HG03571 (cell line): ENCODE results near the gene ASTN1.

Source experiments
- ATAC-seq: cut with Tn5 transposase; IDR thresholded peaks from one replicate; pipeline ENCODE4 v1.9.1; 2021; ENCODE audit not compliant: unreplicated experiment

Gene ASTN1

DNA sequence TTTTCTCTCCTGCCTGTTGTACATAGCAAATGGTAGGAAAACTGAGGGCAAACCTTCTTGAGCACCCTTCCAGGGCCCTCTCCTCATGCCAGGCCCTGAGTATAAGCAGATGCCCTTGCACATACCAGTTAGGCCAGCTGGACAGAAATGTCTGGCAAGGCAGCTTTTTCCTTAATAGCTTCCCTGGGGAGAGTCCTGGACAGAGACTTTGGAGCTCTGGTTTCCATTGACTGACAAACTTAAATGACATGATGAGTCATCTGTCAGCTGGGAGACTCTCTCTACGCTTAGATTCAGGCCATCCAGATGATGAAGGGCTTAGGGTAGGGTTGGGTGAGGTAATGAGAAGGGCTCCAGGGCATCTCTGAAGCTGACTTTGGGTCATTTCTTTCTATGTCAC lies 317.5 kb downstream of the ASTN1 start:
- ATAC-seq: no peak

DNA sequence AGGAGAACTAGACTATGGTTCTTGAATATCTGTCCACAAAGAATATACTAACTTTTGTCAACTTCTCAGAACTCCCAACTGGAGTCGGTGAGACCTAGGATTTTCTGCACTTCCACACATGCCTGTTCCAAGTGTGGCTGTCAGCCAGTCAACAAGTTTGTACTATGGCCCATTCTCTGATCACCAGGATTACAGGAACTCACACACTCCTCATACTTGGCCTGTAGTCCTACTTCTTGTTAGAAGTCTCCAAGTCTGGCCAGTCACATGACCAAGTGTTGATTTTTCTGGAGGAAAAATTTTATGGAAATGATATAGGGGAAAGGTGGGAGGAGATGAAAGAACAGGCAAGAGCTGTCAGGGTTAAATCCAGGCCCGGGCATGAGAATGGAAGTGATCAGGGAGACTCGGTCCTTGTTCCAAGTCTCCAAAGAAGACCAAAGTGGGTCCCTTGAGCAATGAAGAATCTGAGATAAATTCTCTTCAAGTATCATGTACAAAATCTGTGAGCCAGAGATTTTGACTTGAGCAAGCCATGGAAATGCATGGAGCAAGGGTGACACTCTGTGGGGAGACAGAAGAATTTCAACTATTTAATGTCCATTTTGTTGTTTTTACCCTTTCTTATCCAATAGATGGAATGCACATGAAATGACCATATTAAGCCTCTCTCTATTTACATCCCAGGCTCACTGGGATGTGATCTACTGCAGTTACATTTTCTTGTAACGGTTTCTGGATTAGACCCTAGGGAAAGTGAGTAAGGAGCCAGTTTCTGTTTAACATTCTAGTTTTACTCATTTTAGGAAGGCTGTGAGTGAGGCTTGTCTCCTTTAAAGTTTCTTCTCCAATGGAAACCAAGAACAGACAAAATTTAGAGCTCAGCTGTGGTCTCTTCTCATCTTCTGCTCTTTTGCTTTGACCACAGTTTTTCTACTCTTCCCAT lies 320.9 kb downstream of the ASTN1 start:
- ATAC-seq: no peak

DNA sequence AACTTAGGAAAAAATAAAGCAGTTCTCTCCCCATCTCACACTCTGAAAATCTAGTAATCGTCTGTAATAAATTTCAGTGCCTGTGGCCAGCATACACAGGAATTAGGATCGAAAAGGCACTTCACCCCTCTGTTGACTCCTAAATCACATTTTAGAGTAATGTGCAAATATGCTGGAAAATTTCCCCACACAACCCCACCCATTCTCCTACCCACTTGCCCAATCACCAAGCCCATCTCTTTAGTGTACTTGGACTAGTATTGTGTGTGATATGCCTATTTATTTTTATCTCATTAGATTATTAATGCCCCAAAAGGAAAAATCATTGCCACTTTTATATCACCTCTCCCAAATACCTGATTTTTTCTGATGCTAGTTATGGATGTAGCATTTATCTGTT lies 323.3 kb downstream of the ASTN1 start:
- ATAC-seq: no peak

DNA sequence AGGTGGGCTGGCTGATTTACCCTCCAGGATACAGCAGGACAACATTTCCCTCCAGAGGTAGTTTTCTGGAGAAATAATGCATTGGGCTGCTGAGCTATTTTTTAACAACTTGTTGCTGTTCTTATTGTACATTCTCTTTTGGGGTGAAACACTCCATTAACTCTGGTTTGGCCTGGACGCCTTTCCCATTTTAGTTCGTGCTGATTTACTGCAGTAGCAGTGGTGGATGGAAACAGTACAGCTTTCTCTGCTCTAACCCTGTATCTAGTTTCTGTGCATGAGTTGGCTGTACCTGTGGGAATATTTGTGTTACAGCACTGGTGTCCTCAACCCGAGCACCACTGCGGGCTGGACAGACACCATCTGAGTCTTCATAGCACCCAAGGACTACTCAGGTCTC lies 325.3 kb downstream of the ASTN1 start:
- no peak for ATAC-seq

DNA sequence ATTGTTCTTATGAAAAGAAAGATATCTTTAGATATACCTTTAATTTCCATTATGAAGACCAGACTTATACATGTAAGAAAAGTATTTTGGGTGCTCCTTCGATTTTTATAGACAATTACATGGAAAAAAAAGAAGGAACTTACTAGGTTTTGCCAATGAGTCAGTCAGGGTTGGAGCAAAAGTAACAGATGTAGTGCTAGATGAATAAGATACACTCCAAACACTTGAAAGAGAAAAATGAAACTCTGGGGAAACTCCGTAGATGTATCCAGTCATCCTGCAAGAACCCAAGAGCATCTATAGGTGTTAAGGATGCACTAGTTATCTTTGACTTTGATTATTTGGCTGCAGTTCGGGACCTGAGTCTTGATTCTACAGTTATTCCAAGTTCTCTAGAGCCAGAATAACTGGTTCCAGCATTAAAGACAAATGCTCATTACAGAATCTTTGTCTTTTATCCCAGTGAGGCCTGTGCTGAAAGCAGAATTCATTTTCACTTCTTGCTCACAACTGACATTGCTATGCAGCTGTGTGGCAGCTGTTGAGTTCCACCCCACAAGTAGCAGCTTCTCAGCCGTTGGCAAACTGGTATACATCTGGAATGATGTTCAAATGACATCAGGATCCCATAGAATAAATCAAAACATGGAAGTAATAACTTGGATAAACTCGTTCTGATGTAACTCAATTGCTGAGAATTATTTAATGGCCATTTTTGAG lies 326.1 kb downstream of the ASTN1 start:
- ATAC-seq: no peak

DNA sequence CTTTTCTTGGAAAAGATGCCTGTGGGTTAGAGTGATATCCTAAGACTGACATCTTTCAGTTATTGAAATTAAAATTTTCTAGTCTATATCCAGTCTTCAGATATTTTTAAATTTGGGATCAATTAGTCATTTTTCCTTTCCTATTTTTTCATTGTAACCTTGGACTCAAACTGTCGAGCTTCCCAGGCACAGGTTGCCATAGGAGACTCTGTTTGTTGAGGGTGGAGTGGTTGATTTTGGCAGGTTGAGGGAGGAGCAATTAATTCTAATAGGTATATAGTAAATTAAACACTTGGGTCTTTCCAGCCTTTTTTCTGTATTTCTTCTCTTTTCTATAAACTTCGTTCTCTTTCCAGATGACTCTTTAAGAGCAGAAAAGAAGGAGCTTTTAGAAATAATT lies 326.8 kb downstream of the ASTN1 start:
- no peak for ATAC-seq

DNA sequence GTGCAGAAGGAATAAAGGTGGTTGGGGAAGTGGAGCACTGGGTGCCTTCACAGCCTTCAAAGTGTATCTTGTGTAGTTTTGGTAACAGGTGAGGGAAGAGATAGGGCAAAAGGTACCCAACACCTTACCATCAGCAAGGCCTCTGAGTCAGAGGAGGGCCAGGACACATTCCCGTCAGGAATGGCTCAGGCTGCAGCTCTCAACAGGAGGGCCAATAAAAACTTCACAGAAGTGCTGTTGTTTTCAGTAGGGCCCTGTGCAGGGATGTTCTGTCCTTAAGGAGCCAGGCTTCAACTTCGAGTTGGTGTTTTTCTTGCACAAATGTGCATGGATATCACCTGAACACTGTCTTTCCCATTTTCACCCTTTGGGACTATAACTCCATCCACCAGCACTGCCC lies 333.4 kb downstream of the ASTN1 start:
- no peak for ATAC-seq

DNA sequence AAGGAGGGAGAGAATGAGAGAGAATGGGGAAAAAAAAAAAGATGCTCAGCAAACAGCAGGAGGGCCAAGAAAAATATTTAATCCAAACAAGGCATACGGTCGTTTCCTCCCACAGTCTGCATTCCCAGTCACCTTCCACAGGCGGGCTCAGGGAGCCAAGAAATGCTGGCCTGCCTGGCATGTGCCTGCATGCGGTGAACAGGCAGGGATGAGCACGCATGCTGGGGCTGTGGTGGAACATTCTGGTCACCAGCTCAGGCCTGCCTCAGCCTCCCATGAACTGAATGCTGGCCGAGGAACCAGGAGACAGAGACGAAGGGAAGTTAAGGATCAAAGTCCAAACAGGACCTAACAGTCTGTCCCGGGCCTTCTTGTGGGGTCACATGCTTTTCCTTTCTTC lies 335.3 kb downstream of the ASTN1 start:
- no peak for ATAC-seq

DNA sequence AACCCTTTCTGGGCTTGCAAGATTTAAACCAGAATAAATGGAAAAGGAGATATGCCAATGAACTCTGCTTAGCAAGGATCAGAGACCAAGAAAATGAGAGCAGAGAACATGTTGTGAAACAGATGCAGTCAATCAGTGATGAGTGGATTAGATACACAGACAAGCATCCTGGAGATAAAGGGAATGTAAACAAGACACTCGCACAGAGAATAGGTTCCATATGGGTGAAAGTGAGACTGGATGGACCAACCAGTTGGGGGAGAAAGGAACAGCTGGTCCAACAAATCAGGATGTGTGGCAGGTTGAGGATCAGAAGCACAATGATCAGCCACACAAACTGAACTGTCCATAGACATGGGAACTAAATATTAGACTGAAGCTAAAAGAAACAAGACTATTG lies 338.2 kb downstream of the ASTN1 start:
- no peak for ATAC-seq

DNA sequence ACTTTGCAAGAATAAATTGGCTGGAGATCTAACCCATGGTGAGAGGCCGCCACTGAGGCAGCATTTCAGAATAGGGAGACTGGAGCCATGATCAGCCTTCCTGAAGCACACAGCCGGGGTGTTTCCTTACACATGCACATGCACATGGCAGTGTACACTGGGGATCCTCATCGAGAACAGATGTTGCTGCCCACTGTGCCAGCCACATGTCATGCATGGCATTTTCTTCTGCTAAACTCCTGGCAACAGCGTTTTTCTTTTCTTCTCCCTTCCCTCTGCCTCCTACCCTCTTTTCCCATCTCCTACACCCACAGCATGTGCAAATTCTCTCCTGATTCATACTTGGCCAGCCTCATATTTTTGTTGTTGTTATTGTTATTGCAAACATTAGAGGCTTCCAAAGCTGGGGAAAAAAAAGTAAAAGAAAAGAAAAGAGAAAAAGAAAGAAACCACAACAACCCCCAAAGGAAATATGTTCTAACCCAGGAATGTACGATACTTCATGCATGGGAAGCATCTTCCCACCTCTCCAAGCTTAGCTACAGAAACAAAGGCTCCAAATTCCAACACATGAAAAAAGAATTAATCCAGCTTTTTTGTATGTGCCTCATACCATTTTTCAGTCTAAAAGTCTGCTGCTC lies 344.0 kb downstream of the ASTN1 start:
- no peak for ATAC-seq

DNA sequence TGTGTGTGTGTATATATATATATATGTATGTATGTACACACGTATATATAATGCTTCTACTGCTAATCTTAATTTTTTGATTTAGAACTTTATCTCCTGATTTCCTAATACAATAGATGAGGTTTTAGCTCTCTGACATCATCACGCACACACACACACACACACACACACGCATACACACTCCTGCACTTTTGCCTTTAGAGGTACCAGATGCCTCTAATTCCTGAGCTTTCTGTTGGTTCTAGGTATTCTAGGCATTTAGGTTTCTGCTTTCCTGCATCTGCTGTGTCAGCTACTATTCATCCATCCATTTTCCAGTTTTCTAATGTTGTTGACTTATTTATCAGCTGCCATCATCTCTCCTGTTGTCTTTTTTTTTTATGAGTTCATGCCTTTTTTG lies 348.3 kb downstream of the ASTN1 start:
- ATAC-seq: no peak

DNA sequence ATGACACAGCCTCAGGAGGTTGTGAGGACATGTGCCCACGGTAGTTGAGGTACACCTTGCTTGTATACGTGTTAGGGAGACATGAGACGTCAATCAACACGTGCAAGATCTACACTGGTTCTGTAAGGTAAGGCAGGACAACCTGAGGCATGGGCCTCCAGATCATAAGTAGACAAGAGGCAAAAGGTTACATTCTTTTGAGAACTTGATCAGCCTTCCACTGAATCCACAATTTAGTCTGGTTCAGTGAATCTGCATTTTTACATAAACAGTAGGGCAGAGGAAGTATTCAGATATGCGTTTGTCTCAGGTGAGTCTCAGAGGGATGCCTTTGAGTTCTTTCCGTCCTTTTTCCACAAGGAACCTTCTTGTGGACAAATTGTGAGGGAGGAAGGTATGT lies 348.9 kb downstream of the ASTN1 start:
- ATAC-seq: no peak

DNA sequence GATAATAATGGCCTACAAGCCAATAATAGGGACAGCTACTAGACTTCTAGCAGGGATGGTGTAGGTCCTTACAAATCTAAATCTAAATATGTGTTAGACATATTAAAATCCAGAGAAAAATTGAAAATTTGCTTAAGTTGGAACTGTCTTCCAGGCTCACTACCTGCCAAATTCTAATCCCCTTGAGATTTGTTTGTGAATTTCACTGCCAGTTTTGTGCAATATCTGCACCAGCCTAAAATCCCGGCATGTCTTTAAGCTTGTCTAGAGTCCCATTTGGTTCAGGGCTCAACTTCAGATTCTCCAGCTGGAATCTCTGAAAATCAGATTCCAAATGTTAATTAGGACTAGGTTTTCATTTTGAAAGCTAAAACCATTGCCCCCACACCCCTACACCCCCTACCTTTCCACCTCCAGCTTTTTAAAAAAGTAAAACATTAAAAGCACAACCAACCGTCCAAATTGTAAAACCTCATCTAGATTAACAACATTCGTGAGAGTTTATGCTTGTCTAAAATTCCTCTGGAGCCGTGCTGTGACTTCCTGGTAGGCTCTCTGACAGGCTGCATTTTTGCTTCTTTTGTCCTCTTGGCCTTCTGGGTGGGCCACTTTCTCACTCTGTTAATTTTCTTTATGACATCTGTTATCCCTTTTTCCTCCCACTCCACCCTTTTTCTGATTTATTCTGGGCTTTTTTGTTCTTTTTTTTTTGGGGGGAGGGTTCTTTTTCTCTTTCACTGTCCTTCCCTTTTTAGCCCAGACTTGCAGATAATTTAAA lies 352.8 kb downstream of the ASTN1 start:
- ATAC-seq: no peak

DNA sequence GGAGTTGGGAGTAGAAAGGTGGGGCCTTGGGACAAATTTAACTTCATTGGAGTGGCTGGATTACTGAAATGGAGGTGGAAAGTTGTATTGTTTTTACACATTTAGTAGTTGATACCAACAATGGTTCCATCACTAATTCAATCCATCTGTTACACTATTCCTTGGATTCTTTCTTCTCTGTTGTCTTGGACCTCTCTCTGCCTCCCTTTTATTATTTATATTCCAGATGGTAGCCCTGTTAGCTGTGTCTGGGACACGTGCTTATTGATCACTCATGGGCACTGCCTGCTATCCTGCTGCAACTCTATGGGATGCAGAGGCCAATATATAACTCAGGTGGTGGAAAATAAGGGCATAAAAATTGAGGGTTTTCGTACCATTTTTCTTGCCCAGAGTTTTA lies 355.2 kb downstream of the ASTN1 start:
- no peak for ATAC-seq
